Liver (tissue), 9 donors: ENCODE results near the gene ATL1. TPM values are rescaled to one million over a fixed set of nuclear protein-coding genes. Genes with fewer than 3 reads are reported as not detected.

ENCODE experiments used
- DNase-seq: peaks from one replicate; pipeline ENCODE4 v3.0.0-alpha.2; 2017; ENCODE audit warnings: low spot score
- H3K27ac ChIP-seq, 2 donors: one replicate each; pipeline ENCODE4 v1.7.0; 2013; ENCODE audit warnings: inconsistent platforms in 2 of 2, low read length in 2 of 2, control low read depth in 1 of 2, low read depth in 1 of 2, mild to moderate bottlenecking in 1 of 2
- H3K27me3 ChIP-seq, 4 donors: one replicate each; pipeline versions ENCODE4 v1.6.1 to v1.7.0; 2013; ENCODE audit warnings: low read length in 3 of 4, inconsistent platforms in 1 of 4, mild to moderate bottlenecking in 1 of 4, moderate library complexity in 1 of 4; ENCODE audit not compliant: control insufficient read depth in 4 of 4, insufficient read depth in 4 of 4
- H3K36me3 ChIP-seq, 4 donors: one replicate each; pipeline versions ENCODE4 v1.6.1 to v1.7.0; 2013; ENCODE audit warnings: low read length in 3 of 4, mild to moderate bottlenecking in 3 of 4, low read depth in 1 of 4, moderate library complexity in 1 of 4; ENCODE audit not compliant: control insufficient read depth in 4 of 4, insufficient read depth in 3 of 4
- H3K4me1 ChIP-seq, 4 donors: one replicate each; pipeline versions ENCODE4 v1.6.1 to v1.7.0; 2013; ENCODE audit warnings: low read length in 3 of 4, mild to moderate bottlenecking in 3 of 4, moderate library complexity in 1 of 4; ENCODE audit not compliant: control insufficient read depth in 4 of 4, insufficient read depth in 4 of 4
- H3K4me3 ChIP-seq, 3 donors: one replicate each; pipeline versions ENCODE4 v1.6.1 to v1.7.0; 2013; ENCODE audit warnings: low read length in 3 of 3, control low read depth in 1 of 3, low read depth in 1 of 3, mild to moderate bottlenecking in 1 of 3
- H3K9ac ChIP-seq, 2 donors: one replicate each; pipeline ENCODE4 v1.7.0; 2013; ENCODE audit warnings: low read length in 2 of 2, mild to moderate bottlenecking in 2 of 2, moderate library complexity in 2 of 2, control low read depth in 1 of 2, low read depth in 1 of 2
- H3K9me3 ChIP-seq, 4 donors: one replicate each; pipeline versions ENCODE4 v1.6.1 to v1.7.0; 2013; ENCODE audit warnings: low read length in 3 of 4; ENCODE audit not compliant: control insufficient read depth in 4 of 4
- EGR1 ChIP-seq, 2 donors: IDR thresholded peaks; 2 replicates each; pipeline ENCODE4 v1.6.1; 2016 to 2018; ENCODE audit warnings: antibody characterized with exemption in 2 of 2, low read depth in 2 of 2
- FOXA1 ChIP-seq: IDR thresholded peaks from 2 replicates; pipeline ENCODE4 v1.6.1; 2016; ENCODE audit warnings: antibody characterized with exemption
- GABPA ChIP-seq, 2 donors: IDR thresholded peaks in 1 of 2; conservative IDR thresholded peaks in 1 of 2; 2 replicates each; pipeline ENCODE4 v1.6.1; 2016; ENCODE audit warnings: antibody characterized with exemption in 2 of 2, mild to moderate bottlenecking in 1 of 2, moderate library complexity in 1 of 2
- HNF4G ChIP-seq: IDR thresholded peaks from 2 replicates; pipeline ENCODE4 v1.6.1; 2016; ENCODE audit warnings: antibody characterized with exemption
- JUND ChIP-seq, 2 donors: IDR thresholded peaks; 2 replicates each; pipeline ENCODE4 v1.6.1; 2016; ENCODE audit warnings: antibody characterized with exemption in 2 of 2
- RAD21 ChIP-seq, 2 donors: IDR thresholded peaks; 2 replicates each; pipeline ENCODE4 v1.6.1; 2016; ENCODE audit warnings: antibody characterized with exemption in 2 of 2, mild to moderate bottlenecking in 2 of 2
- REST ChIP-seq: IDR thresholded peaks from 2 replicates; pipeline ENCODE4 v1.6.1; 2016; ENCODE audit warnings: antibody characterized with exemption, mild to moderate bottlenecking
- RXRA ChIP-seq, 2 donors: IDR thresholded peaks; 2 replicates each; pipeline ENCODE4 v1.6.1; 2017 to 2018; ENCODE audit warnings: antibody characterized with exemption in 2 of 2, mild to moderate bottlenecking in 1 of 2
- SP1 ChIP-seq: IDR thresholded peaks from 2 replicates; pipeline ENCODE4 v1.6.1; 2018; ENCODE audit warnings: antibody characterized with exemption, mild to moderate bottlenecking
- TAF1 ChIP-seq: conservative IDR thresholded peaks from 2 replicates; pipeline ENCODE4 v1.6.1; 2016; ENCODE audit warnings: antibody characterized with exemption, mild to moderate bottlenecking
- YY1 ChIP-seq: IDR thresholded peaks from 2 replicates; pipeline ENCODE4 v1.6.1; 2016; ENCODE audit warnings: antibody characterized with exemption, mild to moderate bottlenecking
- WGBS: extraction: QIAGEN DNeasy Blood & Tissue Kit; methylation state at CpG from one replicate; pipeline ENCODE4 v1.1.7; 2013; 5-methylcytosine and 5-hydroxymethylcytosine counted together
- polyA plus RNA-seq, 2 donors: library from polyadenylated mRNA; stranded (reverse) in 1 of 2; unstranded in 1 of 2; fragments of 200-250 nt in 1 of 2; fragments of >200 nt in 1 of 2; fragmentation: Nextera tagmentation in 1 of 2; extraction: Ambion mirVana in 1 of 2; gene quantifications; one replicate each; pipeline versions ENCODE4 v1.2.1 to v1.2.3, GENCODE V29; 2013 to 2015
- total RNA-seq, 2 donors: library from RNA; depleted of rRNA; stranded (reverse); fragments of >200 nt; gene quantifications; one replicate each; pipeline ENCODE4 v1.2.3, GENCODE V29; 2014
- TF ChIP-seq, protein P1 (sequence below): IDR thresholded peaks from 2 replicates; pipeline ENCODE4 v1.6.1; 2016; ENCODE audit warnings: antibody characterized with exemption
- TF ChIP-seq, protein P2 (sequence below): IDR thresholded peaks from 2 replicates; pipeline ENCODE4 v1.6.1; 2016; ENCODE audit warnings: antibody characterized with exemption
- TF ChIP-seq, protein P3 (sequence below): IDR thresholded peaks from 2 replicates; pipeline ENCODE4 v1.6.1; 2016; ENCODE audit warnings: antibody characterized with exemption
- donor health status: healthy.
- donor health status: healthy.
- donor health status: healthy.
- donor health status: healthy.
- donor health status: healthy.

ATL1 gene
- total and polyA plus RNA-seq, 4 donors, result 0.17 to 0.79 (median 0.47) TPM

DNA sequence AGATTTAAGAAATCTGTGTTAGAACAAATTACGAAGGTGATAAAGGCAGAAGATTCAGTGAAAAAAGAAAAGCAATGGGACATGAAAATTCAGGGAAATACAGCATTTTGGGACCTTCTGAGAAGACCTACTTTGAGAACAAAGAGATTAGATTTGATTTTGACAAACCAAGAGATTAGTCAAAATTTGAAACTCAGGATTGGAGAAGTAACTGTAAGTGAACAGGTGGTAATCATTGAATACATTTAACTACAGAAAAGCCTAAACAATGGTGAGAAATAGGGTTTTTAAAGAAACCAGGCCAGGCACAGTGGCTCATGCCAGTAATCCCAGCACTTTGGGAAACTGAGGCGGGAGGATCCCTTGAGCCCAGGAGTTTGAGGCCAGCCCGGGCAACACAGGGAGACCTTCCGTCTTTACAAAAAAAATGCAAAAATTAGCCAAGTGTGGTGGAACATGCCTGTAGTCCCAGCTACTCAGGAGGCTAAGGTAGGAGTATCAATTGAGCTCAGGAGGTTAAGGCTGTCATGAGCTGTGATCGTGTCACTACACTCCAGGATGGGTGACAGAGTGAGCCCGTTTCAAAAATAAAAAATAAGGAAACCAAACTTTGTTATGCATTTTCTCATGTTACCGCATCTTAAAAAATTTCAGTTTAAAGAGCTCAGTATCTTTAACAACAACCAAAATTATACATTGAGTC is 117.0 kb downstream of the ATL1 start:
- 86% methylated on average over 7 of the region's 7 CpGs for WGBS
- TF ChIP-seq YY1 (no peak), FOXA1 (no peak), JUND (IDR thresholded peaks at IDR 0.05) (no peak), TAF1 (no peak), REST (no peak)
- Histone ChIP-seq H3K9ac (no peak overlapping the region), H3K36me3 (no peaks in the 10 kb centered on the region), H3K4me3 (no peak overlapping the region), H3K4me1 (no peaks in the 10 kb centered on the region), H3K27me3 (no peaks in the 10 kb centered on the region), H3K27ac (no peak overlapping the region), H3K9me3 (no peaks in the 10 kb centered on the region)
- no peak for DNase-seq

- Histone ChIP-seq H3K9me3 (no peaks in the 10 kb centered on the region), H3K4me1 (no peaks in the 10 kb centered on the region), H3K27ac (no peak overlapping the region), H3K36me3 (no peaks in the 10 kb centered on the region), H3K27me3 (no peaks in the 10 kb centered on the region), H3K4me3 (no peak overlapping the region), H3K9ac (no peak overlapping the region)
- whole genome bisulfite sequencing, result 53% methylated on average over 5 of the region's 5 CpGs
- TF ChIP-seq REST, result no peak
- TF ChIP-seq, protein P1, sequence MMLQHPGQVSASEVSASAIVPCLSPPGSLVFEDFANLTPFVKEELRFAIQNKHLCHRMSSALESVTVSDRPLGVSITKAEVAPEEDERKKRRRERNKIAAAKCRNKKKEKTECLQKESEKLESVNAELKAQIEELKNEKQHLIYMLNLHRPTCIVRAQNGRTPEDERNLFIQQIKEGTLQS, result no peak
- TF ChIP-seq SP1, result no peak
- TF ChIP-seq HNF4G, result no peak
- TF ChIP-seq, protein P2, sequence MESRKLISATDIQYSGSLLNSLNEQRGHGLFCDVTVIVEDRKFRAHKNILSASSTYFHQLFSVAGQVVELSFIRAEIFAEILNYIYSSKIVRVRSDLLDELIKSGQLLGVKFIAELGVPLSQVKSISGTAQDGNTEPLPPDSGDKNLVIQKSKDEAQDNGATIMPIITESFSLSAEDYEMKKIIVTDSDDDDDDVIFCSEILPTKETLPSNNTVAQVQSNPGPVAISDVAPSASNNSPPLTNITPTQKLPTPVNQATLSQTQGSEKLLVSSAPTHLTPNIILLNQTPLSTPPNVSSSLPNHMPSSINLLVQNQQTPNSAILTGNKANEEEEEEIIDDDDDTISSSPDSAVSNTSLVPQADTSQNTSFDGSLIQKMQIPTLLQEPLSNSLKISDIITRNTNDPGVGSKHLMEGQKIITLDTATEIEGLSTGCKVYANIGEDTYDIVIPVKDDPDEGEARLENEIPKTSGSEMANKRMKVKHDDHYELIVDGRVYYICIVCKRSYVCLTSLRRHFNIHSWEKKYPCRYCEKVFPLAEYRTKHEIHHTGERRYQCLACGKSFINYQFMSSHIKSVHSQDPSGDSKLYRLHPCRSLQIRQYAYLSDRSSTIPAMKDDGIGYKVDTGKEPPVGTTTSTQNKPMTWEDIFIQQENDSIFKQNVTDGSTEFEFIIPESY, result no peak
- no peak for TF ChIP-seq TAF1
- TF ChIP-seq RAD21 (IDR thresholded peaks at IDR 0.05), result no peak
- TF ChIP-seq RXRA (IDR thresholded peaks at IDR 0.05), result no peak
- no peak for TF ChIP-seq GABPA (IDR thresholded peaks at IDR 0.05 in 1 of 2, conservative IDR thresholded peaks at IDR 0.05 in 1 of 2)
- TF ChIP-seq, protein P3, sequence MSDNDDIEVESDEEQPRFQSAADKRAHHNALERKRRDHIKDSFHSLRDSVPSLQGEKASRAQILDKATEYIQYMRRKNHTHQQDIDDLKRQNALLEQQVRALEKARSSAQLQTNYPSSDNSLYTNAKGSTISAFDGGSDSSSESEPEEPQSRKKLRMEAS, result no peak
- no peak for TF ChIP-seq EGR1 (IDR thresholded peaks at IDR 0.05; ENCODE audit: low read depth in 2 of 2)
- DNase-seq, result no peak
Observed at GRCh38 chr14:50677527-50678063, 117.7 kb downstream of the ATL1 start.
